ENCODE data around the gene TRERF1. TPM values are rescaled to one million over a fixed set of nuclear protein-coding genes. Genes with fewer than 3 reads are reported as not detected.
"Not testable (repeated sequence)": the region's sequence is repeated elsewhere in the genome, so short reads cannot be mapped to it uniquely, and the experiment has no call there.

TRERF1 gene
- total RNA-seq, 1 experiment from 2014 or later, result 9.7 TPM

- Histone ChIP-seq H3K27me3 (ENCODE audit: control insufficient read depth, insufficient read depth, low read length) (no peaks in the 10 kb centered on the region), H3K4me3 (ENCODE audit: insufficient read depth, low read depth, low read length) (no peak overlapping the region), H3K36me3 (replicated peaks; ENCODE audit: control insufficient read depth, insufficient read depth, low read length) (no peaks in the 10 kb centered on the region)
- DNase-seq, result no peak
Measured at GRCh38 chr6:42340511-42340910, 111.2 kb downstream of the TRERF1 start.

- DNase-seq, result no peak
- Histone ChIP-seq H3K4me3 (ENCODE audit: insufficient read depth, low read depth, low read length) (no peak overlapping the region), H3K36me3 (replicated peaks; ENCODE audit: control insufficient read depth, insufficient read depth, low read length) (no peaks in the 10 kb centered on the region), H3K27me3 (ENCODE audit: control insufficient read depth, insufficient read depth, low read length) (no peaks in the 10 kb centered on the region)
Measured at GRCh38 chr6:42339991-42340401, 111.7 kb downstream of the TRERF1 start.

- no peak for DNase-seq
- Histone ChIP-seq H3K36me3 (replicated peaks; ENCODE audit: control insufficient read depth, insufficient read depth, low read length) (no peaks in the 10 kb centered on the region), H3K4me3 (ENCODE audit: insufficient read depth, low read depth, low read length) (no peak overlapping the region), H3K27me3 (ENCODE audit: control insufficient read depth, insufficient read depth, low read length) (no peaks in the 10 kb centered on the region)
Measured at GRCh38 chr6:42338744-42339222, 112.9 kb downstream of the TRERF1 start.

- H3K27me3 ChIP-seq (ENCODE audit: control insufficient read depth, insufficient read depth, low read length), result no peaks in the 10 kb centered on the region
- no peaks in the 10 kb centered on the region for H3K36me3 ChIP-seq (replicated peaks; ENCODE audit: control insufficient read depth, insufficient read depth, low read length)
- no peak for DNase-seq
- H3K4me3 ChIP-seq (ENCODE audit: insufficient read depth, low read depth, low read length), result no peak overlapping the region
Measured at GRCh38 chr6:42337985-42338743, 113.6 kb downstream of the TRERF1 start.

- Histone ChIP-seq H3K36me3 (replicated peaks; ENCODE audit: control insufficient read depth, insufficient read depth, low read length) (no peaks in the 10 kb centered on the region), H3K27me3 (ENCODE audit: control insufficient read depth, insufficient read depth, low read length) (no peaks in the 10 kb centered on the region)
- no peak for DNase-seq
Measured at GRCh38 chr6:42336431-42336830, 115.3 kb downstream of the TRERF1 start.

GRCh38 chr6:42335896-42336295 lies 115.8 kb downstream of the TRERF1 start:
- DNase-seq, result no peak
- Histone ChIP-seq H3K4me3 (ENCODE audit: insufficient read depth, low read depth, low read length) (no peak overlapping the region), H3K36me3 (replicated peaks; ENCODE audit: control insufficient read depth, insufficient read depth, low read length) (no peaks in the 10 kb centered on the region), H3K27me3 (ENCODE audit: control insufficient read depth, insufficient read depth, low read length) (no peaks in the 10 kb centered on the region)

More at GRCh38 chr6:42336431-42336830, 115.3 kb downstream of the TRERF1 start:
- no peak overlapping the region for H3K4me3 ChIP-seq (ENCODE audit: insufficient read depth, low read depth, low read length)

- Histone ChIP-seq H3K36me3 (replicated peaks; ENCODE audit: control insufficient read depth, insufficient read depth, low read length) (no peaks in the 10 kb centered on the region), H3K4me3 (ENCODE audit: insufficient read depth, low read depth, low read length) (no peak overlapping the region), H3K27me3 (ENCODE audit: control insufficient read depth, insufficient read depth, low read length) (no peaks in the 10 kb centered on the region)
- no peak for DNase-seq
Measured at GRCh38 chr6:42334870-42335269, 116.9 kb downstream of the TRERF1 start.

- no peak overlapping the region for H3K4me3 ChIP-seq (ENCODE audit: insufficient read depth, low read depth, low read length)
- no peak for DNase-seq
- H3K27me3 ChIP-seq (ENCODE audit: control insufficient read depth, insufficient read depth, low read length), result no peaks in the 10 kb centered on the region
- no peaks in the 10 kb centered on the region for H3K36me3 ChIP-seq (replicated peaks; ENCODE audit: control insufficient read depth, insufficient read depth, low read length)
Measured at GRCh38 chr6:42333612-42334011, 118.1 kb downstream of the TRERF1 start.

GRCh38 chr6:42332916-42333315 lies 118.8 kb downstream of the TRERF1 start:
- Histone ChIP-seq H3K36me3 (replicated peaks; ENCODE audit: control insufficient read depth, insufficient read depth, low read length) (no peaks in the 10 kb centered on the region), H3K27me3 (ENCODE audit: control insufficient read depth, insufficient read depth, low read length) (no peaks in the 10 kb centered on the region), H3K4me3 (ENCODE audit: insufficient read depth, low read depth, low read length) (no peak overlapping the region)
- no peak for DNase-seq

GRCh38 chr6:42331019-42331418 lies 120.7 kb downstream of the TRERF1 start:
- Histone ChIP-seq H3K4me3 (ENCODE audit: insufficient read depth, low read depth, low read length) (no peak overlapping the region), H3K36me3 (replicated peaks; ENCODE audit: control insufficient read depth, insufficient read depth, low read length) (no peaks in the 10 kb centered on the region), H3K27me3 (ENCODE audit: control insufficient read depth, insufficient read depth, low read length) (no peaks in the 10 kb centered on the region)
- DNase-seq, result no peak

- no peak for DNase-seq
- Histone ChIP-seq H3K4me3 (ENCODE audit: insufficient read depth, low read depth, low read length) (no peak overlapping the region), H3K36me3 (replicated peaks; ENCODE audit: control insufficient read depth, insufficient read depth, low read length) (no peaks in the 10 kb centered on the region), H3K27me3 (ENCODE audit: control insufficient read depth, insufficient read depth, low read length) (no peaks in the 10 kb centered on the region)
Measured at GRCh38 chr6:42326248-42326647, 125.5 kb downstream of the TRERF1 start.

- H3K36me3 ChIP-seq (replicated peaks; ENCODE audit: control insufficient read depth, insufficient read depth, low read length); H3K27me3 ChIP-seq (ENCODE audit: control insufficient read depth, insufficient read depth, low read length); DNase-seq; H3K4me3 ChIP-seq (ENCODE audit: insufficient read depth, low read depth, low read length): not testable (repeated sequence)
Measured at GRCh38 chr6:42324656-42325324, 126.9 kb downstream of the TRERF1 start.

- DNase-seq, result peak; percentile 65
- no peaks in the 10 kb centered on the region for H3K36me3 ChIP-seq (replicated peaks; ENCODE audit: control insufficient read depth, insufficient read depth, low read length)
- no peak overlapping the region for H3K4me3 ChIP-seq (ENCODE audit: insufficient read depth, low read depth, low read length)
- H3K27me3 ChIP-seq (ENCODE audit: control insufficient read depth, insufficient read depth, low read length), result no peaks in the 10 kb centered on the region
Measured at GRCh38 chr6:42322676-42323075, 129.1 kb downstream of the TRERF1 start.

- Histone ChIP-seq H3K36me3 (replicated peaks; ENCODE audit: control insufficient read depth, insufficient read depth, low read length) (no peaks in the 10 kb centered on the region), H3K27me3 (ENCODE audit: control insufficient read depth, insufficient read depth, low read length) (no peaks in the 10 kb centered on the region), H3K4me3 (ENCODE audit: insufficient read depth, low read depth, low read length) (no peak overlapping the region)
Measured at GRCh38 chr6:42321976-42322375, 129.8 kb downstream of the TRERF1 start.

GRCh38 chr6:42320762-42321161 lies 131.0 kb downstream of the TRERF1 start:
- Histone ChIP-seq H3K27me3 (ENCODE audit: control insufficient read depth, insufficient read depth, low read length) (no peaks in the 10 kb centered on the region), H3K4me3 (ENCODE audit: insufficient read depth, low read depth, low read length) (no peak overlapping the region), H3K36me3 (replicated peaks; ENCODE audit: control insufficient read depth, insufficient read depth, low read length) (no peaks in the 10 kb centered on the region)
- DNase-seq, result no peak

More at GRCh38 chr6:42321976-42322375, 129.8 kb downstream of the TRERF1 start:
- DNase-seq, result no peak

All from H7 (cell line).